NCI-H1930 (cell line): ENCODE measurements around the gene PIP5K1A.

Experiments used
- DNase-seq, 2 experiments: peaks; one replicate each; lab custom pipeline; 2025; lab: John Stamatoyannopoulos, UW

Gene PIP5K1A

GRCh38 chr1:151289080-151289935, 91.0 kb downstream of the PIP5K1A start:
- DNase-seq: no peak

- no peak for DNase-seq
Measured at GRCh38 chr1:151289991-151290708, 91.8 kb downstream of the PIP5K1A start.

- no peak for DNase-seq
Measured at GRCh38 chr1:151290709-151291303, 92.5 kb downstream of the PIP5K1A start.

- DNase-seq: no peak
Measured at GRCh38 chr1:151292207-151293030, 94.1 kb downstream of the PIP5K1A start.

GRCh38 chr1:151293093-151293492, 94.7 kb downstream of the PIP5K1A start:
- no peak for DNase-seq

- no peak for DNase-seq
Measured at GRCh38 chr1:151294742-151295462, 96.5 kb downstream of the PIP5K1A start.
